ENCODE results near the gene AMD1. TPM values are rescaled to one million over a fixed set of nuclear protein-coding genes. Genes with fewer than 3 reads are reported as not detected.
A peak's percentile ranks its signal among the peaks of the same experiment; 100 is the strongest.
"Not testable (repeated sequence)": the region's sequence is repeated elsewhere in the genome, so short reads cannot be mapped to it uniquely, and the experiment has no call there.

Gene AMD1
- 10 to 100 TPM; 55.5 to 61.4 TPM for total RNA-seq

DNA sequence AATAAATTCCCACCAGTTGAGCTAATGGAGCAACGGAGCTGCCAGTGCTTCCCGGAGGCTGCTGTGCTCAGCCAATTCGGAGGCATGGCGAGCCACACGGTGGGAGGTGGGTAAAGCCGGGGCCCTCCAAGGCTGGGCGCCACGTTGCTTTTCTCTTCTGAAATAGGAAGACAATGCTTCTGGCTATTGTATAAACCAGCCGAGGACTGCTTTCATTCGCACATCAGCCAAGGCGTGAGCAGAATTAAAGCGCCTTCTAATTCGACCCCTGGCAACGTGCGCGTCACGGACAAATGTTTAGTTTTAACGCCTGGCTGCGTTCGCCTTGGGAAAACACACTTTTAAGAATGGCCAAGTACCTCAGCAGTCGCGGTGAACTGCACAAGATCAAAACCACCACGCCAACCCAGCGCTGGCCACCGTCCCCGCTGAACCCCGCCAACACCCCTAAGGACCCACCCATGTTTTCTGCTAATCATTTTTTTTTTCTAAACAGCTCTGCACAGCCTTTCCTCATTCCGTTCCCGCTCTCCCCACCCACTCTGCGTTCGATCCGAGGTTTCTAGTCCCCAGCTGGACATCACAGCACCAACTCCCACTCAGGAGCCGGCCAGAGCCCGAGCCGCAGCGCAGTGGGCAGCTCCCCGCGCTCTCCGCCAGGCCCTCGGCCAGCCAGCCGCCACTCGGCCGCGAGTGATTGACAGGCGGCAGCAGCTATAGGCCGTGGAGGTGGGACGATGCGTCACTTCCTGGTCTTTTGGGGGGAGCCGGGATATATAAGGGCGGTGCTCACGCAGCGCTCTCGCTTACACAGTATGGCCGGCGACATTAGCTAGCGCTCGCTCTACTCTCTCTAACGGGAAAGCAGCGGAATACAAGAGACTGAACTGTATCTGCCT is at the start of gene AMD1:
AMD1 (plus strand) TSS at position 805 of the 899 bp plus-strand sequence. CDS start 321 bp downstream, outside the sequence.
- H3K27ac Mint-ChIP-seq = peak within 1 kb of the TSS; percentile 97
- H3K27me3 Mint-ChIP-seq (ENCODE audit: low read depth) = no peaks in the 10 kb centered on the region
- DNase-seq = peak; percentile 96
- peaks cover under 1 to 6% of the 10 kb centered on the region in 2 donors for H3K36me3 Mint-ChIP-seq (ENCODE audit: insufficient read depth in 2 of 2)
- peak; percentile 79 for ATAC-seq (replicated peaks in 1 of 2)
- H3K9me3 Mint-ChIP-seq = no peaks in the 10 kb centered on the region
- H3K4me1 Mint-ChIP-seq (ENCODE audit: low read depth) = peaks cover 31% of the 10 kb centered on the region
- H3K4me3 Mint-ChIP-seq = peak within 1 kb of the TSS; percentile 95

DNA sequence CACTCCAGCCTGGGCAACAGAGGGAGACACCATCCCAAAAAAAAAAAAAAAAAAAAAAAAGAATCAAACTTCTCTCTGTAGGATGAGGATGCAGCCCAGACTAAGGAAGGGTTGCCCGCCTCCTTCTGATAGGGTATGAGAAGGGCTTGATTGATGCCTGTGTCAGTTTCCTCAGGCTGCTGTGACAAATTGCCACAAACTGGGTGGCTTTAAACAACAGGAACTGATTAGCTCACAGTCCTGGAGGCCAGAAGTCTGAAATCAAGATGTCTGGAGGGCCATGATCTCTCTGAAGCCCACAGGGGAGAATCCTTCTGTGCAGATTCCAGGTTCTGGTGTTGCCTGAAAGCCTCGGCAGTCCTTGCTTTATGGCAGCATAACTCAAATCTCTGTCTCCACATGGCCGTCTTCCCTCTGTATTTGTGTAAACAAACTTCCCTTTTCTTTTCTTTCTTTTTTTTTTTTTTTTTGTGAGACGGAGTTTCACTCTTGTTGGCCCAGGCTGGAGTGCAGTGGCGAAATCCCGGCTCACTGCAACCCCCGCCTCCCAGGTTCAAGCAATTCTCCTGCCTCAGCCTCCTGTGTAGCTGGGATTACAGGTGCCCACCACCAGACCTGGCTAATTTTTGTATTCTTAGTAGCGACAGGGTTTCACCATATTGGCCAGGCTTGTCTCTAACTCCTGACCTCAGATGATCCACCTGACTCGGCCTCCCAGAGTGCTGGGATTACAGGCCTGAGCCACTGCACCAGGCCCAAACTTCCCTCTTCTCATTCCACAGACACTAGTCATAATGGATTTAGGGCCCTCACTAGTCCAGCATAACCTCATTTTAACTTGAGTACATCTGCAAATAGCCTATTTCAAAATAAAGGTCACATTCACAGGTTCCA is 48.1 kb upstream of the AMD1 start:
- H3K9me3 Mint-ChIP-seq = no peaks in the 10 kb centered on the region
- H3K4me3 Mint-ChIP-seq = no peak overlapping the region
- H3K4me1 Mint-ChIP-seq (ENCODE audit: low read depth) = peaks cover 5% of the 10 kb centered on the region
- H3K27ac Mint-ChIP-seq = no peak overlapping the region
- DNase-seq (no peak), ATAC-seq (replicated peaks in 1 of 2) (no peak)
- no peaks in the 10 kb centered on the region for H3K36me3 Mint-ChIP-seq (ENCODE audit: insufficient read depth in 2 of 2)
- no peaks in the 10 kb centered on the region for H3K27me3 Mint-ChIP-seq (ENCODE audit: low read depth)

DNA sequence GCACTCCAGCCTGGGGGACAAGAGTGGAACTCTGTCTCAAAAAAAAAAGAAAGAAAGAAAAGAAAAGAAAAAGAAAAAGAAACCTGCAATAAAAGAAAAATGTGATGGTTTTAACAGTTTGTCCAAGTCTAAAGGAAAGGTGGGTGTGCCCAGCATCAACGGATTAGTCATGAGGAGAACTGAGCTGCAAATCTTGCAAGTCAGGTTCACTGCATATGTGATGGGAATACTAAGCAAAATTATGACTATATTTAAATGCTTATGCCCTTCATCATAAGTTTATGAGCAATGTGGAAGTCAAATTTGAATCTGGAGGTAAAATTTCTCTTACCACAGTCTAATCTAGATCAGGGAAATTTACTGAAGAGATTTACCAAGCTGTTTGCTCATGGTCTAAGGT is 46.2 kb upstream of the AMD1 start:
- H3K27me3 Mint-ChIP-seq (ENCODE audit: low read depth) = no peaks in the 10 kb centered on the region
- H3K4me1 Mint-ChIP-seq (ENCODE audit: low read depth) = no peaks in the 10 kb centered on the region

DNA sequence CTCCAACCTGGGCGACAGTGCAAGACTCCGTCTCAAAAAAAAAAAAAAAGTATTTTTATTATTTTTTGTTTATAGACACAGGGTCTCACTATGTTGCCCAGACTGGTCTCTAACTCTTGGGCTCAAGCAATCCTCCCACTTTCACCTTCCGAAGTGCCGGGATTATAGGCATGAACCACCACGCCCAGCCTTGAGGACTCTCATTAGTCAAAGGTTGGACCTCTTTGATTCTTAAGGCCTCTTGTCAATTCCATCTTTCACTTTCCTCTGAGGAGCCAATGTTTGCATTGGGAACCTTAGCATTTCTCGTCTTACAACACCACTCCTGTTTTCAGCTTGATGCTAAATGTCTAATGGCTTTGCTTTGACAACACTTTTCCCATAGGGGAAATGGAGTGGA is 43.2 kb upstream of the AMD1 start:
- no peaks in the 10 kb centered on the region for H3K36me3 Mint-ChIP-seq (ENCODE audit: insufficient read depth in 2 of 2)
- H3K4me3 Mint-ChIP-seq = no peak overlapping the region
- no peak for ATAC-seq (replicated peaks in 1 of 2)
- H3K27me3 Mint-ChIP-seq (ENCODE audit: low read depth) = no peaks in the 10 kb centered on the region
- no peaks in the 10 kb centered on the region for H3K4me1 Mint-ChIP-seq (ENCODE audit: low read depth)
- no peaks in the 10 kb centered on the region for H3K9me3 Mint-ChIP-seq
- H3K27ac Mint-ChIP-seq = no peak overlapping the region
- DNase-seq = no peak

More for the DNA sequence above, 46.2 kb upstream of the AMD1 start:
- H3K9me3 Mint-ChIP-seq = no peaks in the 10 kb centered on the region
- DNase-seq = no peak
- no peak for ATAC-seq (replicated peaks in 1 of 2)
- H3K36me3 Mint-ChIP-seq (ENCODE audit: insufficient read depth in 2 of 2) = no peaks in the 10 kb centered on the region
- H3K4me3 Mint-ChIP-seq = no peak overlapping the region
- no peak overlapping the region for H3K27ac Mint-ChIP-seq

DNA sequence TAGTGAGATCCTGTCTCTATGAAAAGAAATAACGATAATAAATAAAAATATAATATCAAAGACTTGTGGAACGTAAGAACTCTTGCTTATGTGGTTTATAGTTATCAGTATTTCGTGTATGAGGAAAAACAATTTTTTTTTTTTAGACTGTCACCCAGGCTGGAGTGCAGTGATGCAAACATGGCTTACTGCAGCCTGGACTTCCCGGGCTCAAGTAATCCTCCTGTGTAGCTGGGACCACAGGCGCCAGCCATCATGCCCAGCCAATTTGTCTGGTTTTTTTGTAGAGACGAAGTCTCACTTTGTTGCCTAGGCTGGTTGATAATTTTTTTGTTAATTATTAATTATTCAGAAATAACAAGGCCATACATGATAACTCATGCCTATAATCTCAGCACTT is 40.8 kb upstream of the AMD1 start:
- H3K36me3 Mint-ChIP-seq (ENCODE audit: insufficient read depth in 2 of 2) = no peaks in the 10 kb centered on the region
- ATAC-seq (replicated peaks in 1 of 2) (no peak), DNase-seq (no peak)
- H3K4me1 Mint-ChIP-seq (ENCODE audit: low read depth) = no peaks in the 10 kb centered on the region
- H3K9me3 Mint-ChIP-seq = no peaks in the 10 kb centered on the region
- H3K4me3 Mint-ChIP-seq = no peak overlapping the region
- H3K27me3 Mint-ChIP-seq (ENCODE audit: low read depth) = no peaks in the 10 kb centered on the region
- H3K27ac Mint-ChIP-seq = no peak overlapping the region

DNA sequence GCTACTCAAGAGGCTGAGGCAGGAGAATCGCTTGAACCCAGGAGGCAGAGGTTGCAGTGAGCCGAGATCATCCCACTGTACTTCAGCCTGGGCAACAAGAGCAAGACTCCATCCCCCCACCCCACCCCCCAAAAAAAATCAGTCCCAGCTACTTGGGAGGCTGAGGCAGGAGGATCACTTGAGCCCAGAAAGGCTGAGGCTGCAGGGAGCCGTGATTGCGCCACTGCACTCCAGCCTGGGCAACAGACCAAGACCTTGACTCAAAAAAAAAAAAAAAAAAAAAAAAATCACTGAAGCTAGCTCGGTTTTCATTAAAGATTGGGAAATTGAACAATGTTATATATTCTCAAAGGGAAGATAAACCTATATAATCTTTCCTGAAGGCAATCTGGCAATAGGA is 38.8 kb upstream of the AMD1 start:
- H3K4me1 Mint-ChIP-seq (ENCODE audit: low read depth); H3K4me3 Mint-ChIP-seq; ATAC-seq (replicated peaks in 1 of 2); H3K36me3 Mint-ChIP-seq (ENCODE audit: insufficient read depth in 2 of 2); H3K27me3 Mint-ChIP-seq (ENCODE audit: low read depth); H3K9me3 Mint-ChIP-seq; H3K27ac Mint-ChIP-seq; DNase-seq: not testable (repeated sequence)

DNA sequence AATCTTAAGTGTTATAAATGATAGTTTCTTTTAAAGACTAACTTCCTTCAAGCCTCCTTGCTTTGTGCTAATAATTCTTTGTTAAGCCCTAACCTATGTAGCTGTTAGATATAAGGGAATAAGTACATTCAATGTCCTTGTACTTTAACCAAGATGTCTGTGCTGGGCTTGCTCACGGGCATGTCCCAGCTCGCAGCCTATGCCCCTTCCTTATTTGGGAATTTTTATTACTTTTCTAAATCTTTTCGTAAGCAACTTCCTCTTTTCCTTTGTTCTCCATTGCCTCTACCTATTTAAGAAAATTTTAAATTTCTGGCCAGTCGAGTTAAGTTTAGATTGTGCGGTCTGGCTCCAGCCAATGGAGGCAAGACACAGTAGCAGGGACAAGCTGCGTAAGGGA is 33.3 kb upstream of the AMD1 start:
- Mint-ChIP-seq H3K27ac (no peak overlapping the region), H3K27me3 (ENCODE audit: low read depth) (no peaks in the 10 kb centered on the region), H3K36me3 (ENCODE audit: insufficient read depth in 2 of 2) (no peaks in the 10 kb centered on the region), H3K4me1 (ENCODE audit: low read depth) (no peaks in the 10 kb centered on the region), H3K9me3 (no peaks in the 10 kb centered on the region), H3K4me3 (no peak overlapping the region)
- DNase-seq = no peak
- ATAC-seq (replicated peaks in 1 of 2) = no peak

DNA sequence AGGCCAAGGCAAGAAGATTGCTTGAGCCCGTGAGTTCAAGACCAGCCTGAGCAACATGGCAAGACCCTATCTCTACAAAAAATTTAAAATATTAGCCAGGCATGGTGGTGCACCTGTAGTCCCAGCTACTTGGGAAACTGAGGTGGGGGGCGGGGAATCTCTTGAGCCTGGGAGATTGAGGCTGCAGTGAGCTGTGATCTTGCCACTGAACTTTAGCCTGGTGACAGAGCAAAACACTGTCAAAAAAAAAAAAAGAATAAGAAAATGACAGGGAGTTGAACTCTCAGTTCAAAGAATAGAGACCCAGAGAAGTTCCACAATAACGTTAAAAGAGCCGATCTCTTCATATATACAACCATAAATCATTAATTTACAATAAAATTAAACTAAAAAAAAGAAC is 24.8 kb upstream of the AMD1 start:
- no peak overlapping the region for H3K27ac Mint-ChIP-seq
- no peaks in the 10 kb centered on the region for H3K9me3 Mint-ChIP-seq
- no peaks in the 10 kb centered on the region for H3K27me3 Mint-ChIP-seq (ENCODE audit: low read depth)
- DNase-seq (no peak), ATAC-seq (replicated peaks in 1 of 2) (no peak)
- no peak overlapping the region for H3K4me3 Mint-ChIP-seq
- H3K4me1 Mint-ChIP-seq (ENCODE audit: low read depth) = no peaks in the 10 kb centered on the region
- no peaks in the 10 kb centered on the region for H3K36me3 Mint-ChIP-seq (ENCODE audit: insufficient read depth in 2 of 2)

DNA sequence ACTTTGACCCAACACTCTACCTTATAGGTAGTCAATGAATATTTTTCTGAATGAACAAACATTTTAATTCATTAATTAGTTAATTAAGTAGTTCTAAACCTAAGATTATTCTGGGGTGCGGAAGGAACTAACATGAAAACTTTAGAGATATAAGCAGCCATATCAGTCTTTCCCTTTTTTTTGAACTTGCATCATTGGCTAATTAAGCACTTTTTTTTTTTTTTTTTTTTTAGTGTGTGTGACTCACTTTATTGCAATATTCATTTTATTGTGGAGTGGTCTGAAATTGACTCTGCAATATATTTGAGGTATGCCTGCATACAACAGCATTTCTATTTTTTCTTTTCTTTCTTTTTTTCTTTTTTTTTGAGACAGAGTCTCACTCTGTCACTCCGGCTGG is 21.8 kb upstream of the AMD1 start:
- DNase-seq (no peak), ATAC-seq (replicated peaks in 1 of 2) (no peak)
- no peaks in the 10 kb centered on the region for H3K36me3 Mint-ChIP-seq (ENCODE audit: insufficient read depth in 2 of 2)
- H3K27ac Mint-ChIP-seq = no peak overlapping the region
- H3K27me3 Mint-ChIP-seq (ENCODE audit: low read depth) = no peaks in the 10 kb centered on the region
- no peaks in the 10 kb centered on the region for H3K4me1 Mint-ChIP-seq (ENCODE audit: low read depth)
- H3K9me3 Mint-ChIP-seq = no peaks in the 10 kb centered on the region
- H3K4me3 Mint-ChIP-seq = no peak overlapping the region

DNA sequence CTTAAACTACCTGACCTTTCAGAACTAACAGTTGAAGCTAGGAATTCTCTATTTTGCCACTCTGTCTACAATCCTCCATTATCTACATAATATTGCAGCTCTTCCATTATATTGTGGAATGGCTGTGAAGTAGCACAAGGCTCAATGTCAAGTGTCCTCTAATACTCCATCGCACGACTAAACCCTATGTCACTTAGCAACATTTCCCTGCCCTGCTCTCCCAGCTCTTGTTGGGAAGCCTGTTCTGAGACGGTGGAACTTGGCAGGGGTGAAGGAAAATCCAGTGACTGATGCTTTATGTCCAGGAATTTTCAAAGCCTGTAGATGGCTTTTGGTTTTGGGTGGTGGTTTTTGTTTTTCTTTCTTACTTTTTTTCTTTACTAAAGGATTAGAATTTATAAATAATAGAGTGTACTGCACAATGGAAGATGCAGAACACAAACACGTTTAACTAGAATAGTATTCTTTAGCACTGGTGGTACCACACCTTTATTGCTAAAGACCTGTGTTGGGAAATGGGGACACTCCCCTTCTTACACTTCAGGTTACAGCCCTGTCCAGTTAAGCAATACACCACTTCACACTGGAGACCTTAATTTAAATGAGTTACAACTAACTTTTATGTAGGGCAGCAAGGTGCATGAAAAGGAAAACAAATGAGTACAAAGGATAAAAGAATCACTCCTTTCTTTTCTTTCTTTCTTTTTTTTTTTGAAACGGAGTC is 20.7 kb upstream of the AMD1 start:
- Mint-ChIP-seq H3K4me1 (ENCODE audit: low read depth) (no peaks in the 10 kb centered on the region), H3K27me3 (ENCODE audit: low read depth) (no peaks in the 10 kb centered on the region), H3K4me3 (no peak overlapping the region), H3K27ac (no peak overlapping the region), H3K9me3 (no peaks in the 10 kb centered on the region), H3K36me3 (ENCODE audit: insufficient read depth in 2 of 2) (no peaks in the 10 kb centered on the region)
- DNase-seq (no peak), ATAC-seq (replicated peaks in 1 of 2) (no peak)

DNA sequence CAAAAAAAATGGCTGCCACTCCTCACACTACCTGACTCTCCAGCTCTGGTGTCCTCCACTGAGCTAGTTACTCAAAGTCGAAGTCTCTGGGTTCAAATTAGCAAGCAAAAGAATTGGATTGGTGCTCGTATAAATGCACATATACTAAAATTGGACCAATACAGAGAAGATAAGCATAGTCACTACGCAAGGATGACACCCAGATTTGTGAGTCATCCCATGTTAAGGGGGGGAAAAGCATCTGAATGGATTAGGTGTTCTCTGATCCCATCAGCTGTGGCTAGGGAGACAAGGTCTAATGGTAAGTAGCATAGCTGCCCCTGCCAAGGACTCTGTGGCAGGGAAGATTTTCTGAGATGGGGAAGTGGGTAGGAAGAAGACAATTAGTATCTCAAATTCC is 18.3 kb upstream of the AMD1 start:
- Mint-ChIP-seq H3K4me1 (ENCODE audit: low read depth) (peaks cover 12% of the 10 kb centered on the region), H3K4me3 (no peak overlapping the region), H3K36me3 (ENCODE audit: insufficient read depth in 2 of 2) (peaks cover 0 to 2% of the 10 kb centered on the region in 2 donors), H3K27me3 (ENCODE audit: low read depth) (no peaks in the 10 kb centered on the region), H3K27ac (no peak overlapping the region), H3K9me3 (no peaks in the 10 kb centered on the region)
- no peak for DNase-seq
- no peak for ATAC-seq (replicated peaks in 1 of 2)

DNA sequence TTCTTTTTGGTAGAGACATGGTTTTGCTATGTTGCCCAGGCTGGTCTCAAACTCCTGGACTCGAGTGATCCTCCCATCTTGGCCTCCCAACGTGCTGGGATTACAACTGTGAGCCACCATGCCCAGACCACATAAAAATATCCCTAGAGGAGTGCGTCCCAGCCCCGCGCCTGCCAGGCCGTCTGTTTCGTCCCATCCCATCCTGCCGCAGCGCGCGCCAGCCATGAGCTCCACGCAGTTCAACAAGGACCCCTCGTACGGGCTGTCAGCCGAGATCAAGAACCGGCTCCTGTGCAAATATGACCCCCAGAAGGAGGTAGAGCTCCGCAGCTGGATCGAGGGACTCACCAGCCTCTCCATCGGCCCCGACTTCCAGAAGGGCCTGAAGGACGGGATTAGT is 16.6 kb upstream of the AMD1 start:
- Mint-ChIP-seq H3K27ac (no peak overlapping the region), H3K36me3 (ENCODE audit: insufficient read depth in 2 of 2) (peaks cover 0 to 2% of the 10 kb centered on the region in 2 donors)

More for the DNA sequence above, 16.6 kb upstream of the AMD1 start:
- no peaks in the 10 kb centered on the region for H3K27me3 Mint-ChIP-seq (ENCODE audit: low read depth)
- no peak overlapping the region for H3K4me3 Mint-ChIP-seq
- no peaks in the 10 kb centered on the region for H3K9me3 Mint-ChIP-seq
- DNase-seq (no peak), ATAC-seq (replicated peaks in 1 of 2) (no peak)
- H3K4me1 Mint-ChIP-seq (ENCODE audit: low read depth) = peaks cover 12% of the 10 kb centered on the region

Measured in activated T-cell treated with anti-CD3 and anti-CD28 coated beads, Interleukin-2, amount 50 U/mL, for 72 hours (primary cell).